ENCODE data around the gene FOXP2.
"Not testable (repeated sequence)": the region's sequence is repeated elsewhere in the genome, so short reads cannot be mapped to it uniquely, and the experiment has no call there.

The FOXP2 gene

DNA sequence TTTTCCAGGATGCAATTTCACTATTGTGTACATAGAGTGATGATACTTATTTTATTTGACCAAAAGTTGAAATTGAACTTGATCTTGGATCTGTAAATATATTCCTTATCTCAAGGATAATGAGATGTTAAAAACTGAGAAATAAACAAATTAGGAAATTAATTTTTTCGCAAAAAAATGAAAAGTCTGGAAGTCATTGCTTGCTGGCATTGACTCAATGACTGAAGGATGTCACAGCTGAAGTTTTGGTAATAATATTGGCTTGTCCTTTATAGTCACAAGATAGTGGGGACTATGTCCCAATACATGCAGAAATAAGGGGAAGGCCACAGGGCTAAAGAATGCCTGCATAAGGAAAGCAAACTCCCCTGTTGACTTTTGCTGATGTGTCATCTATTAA is 92.8 kb downstream of the FOXP2 start:
- no peak for DNase-seq

DNA sequence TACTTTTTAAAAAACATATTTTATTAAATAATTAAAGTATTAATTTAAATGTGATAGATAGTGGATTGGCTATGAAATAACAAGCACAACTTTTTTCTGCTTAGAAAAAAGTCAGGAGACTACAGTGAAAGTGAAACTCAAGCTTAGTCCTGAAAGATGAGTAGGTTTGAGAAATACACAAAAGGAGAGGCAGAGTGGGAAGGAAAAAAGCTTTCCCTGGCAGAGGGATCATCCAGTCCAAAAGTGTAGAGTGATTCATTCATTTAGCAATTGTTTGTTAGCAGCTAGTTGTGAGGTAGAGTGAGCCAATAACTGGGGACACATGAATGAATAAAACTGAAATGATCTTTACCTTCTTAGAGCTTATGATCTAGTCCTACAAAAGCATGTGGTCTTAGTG is 93.5 kb downstream of the FOXP2 start:
- no peak for DNase-seq

DNA sequence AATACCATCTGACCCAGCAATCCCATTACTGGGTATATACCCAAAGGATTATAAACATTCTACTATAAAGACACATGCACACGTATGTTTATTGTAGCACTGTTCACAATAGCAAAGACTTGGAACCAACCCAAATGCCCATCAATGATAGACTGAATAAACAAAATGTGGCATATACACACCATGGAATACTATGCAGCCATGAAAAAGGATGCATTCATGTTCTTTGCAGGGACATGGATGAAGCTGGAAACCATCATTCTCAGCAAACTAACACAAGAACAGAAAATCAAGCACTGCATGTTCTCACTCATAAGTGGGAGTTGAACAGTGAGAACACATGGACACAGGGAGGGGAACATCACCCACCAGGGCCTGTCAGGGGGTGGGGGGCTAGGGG is 96.2 kb downstream of the FOXP2 start:
- DNase-seq, result not testable (repeated sequence)

DNA sequence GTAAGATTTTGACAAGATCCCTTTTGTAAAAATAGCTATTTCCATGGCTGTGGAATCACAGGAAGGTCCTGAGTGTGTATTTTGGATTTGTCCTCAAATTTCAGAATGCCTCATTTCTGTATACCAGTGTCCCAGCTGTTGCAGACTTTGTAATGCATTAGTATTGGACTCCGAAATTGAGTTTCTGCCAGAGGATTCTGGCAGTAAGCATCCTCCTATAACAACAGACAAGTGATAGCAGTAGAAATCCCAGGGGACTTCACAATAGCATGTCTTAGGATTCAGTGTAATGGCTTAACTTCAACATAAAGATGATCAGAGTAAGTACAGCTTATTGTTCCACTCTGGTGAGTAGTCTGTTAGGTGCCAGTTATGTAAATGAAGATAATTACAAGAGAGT is 104.6 kb downstream of the FOXP2 start:
- no peak for DNase-seq

DNA sequence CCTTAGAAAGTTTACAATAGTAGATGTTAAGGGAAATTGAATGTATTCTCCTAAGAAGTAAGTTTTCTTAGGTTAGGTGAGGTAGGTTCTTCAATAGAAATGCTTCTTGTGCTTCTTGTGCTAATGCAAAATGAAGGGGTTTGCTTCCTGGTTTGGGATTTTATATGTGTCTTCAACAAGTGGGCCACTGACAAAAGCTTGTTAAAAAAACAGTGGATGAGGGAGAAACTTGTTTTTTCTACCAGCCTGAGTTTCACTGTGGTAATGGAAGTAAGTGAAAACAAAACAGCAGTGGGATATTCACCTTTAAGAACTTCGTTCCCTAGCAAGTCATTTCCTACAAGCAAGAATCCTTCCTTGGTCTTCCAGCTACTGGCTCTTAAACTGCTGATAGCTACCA is 107.5 kb downstream of the FOXP2 start:
- DNase-seq, result no peak

DNA sequence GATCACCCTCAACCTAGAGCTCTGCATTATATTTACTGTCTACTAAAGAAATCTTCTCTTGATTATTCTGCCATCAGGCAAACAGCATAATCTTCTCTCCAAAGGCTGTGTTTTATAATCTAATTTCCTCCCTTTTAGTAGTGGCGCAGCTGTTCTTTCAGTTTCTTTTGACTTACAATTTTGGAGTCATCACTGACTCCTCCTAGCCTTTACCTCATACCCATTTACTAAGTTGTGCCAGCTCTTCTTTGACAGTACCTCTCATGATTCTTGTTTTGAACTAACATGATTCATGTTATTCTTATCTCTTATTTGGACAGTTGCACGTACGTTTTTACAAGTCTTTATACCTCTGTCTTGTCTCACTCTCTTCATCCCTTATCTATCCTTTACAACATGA is 113.0 kb downstream of the FOXP2 start:
- no peak for DNase-seq

DNA sequence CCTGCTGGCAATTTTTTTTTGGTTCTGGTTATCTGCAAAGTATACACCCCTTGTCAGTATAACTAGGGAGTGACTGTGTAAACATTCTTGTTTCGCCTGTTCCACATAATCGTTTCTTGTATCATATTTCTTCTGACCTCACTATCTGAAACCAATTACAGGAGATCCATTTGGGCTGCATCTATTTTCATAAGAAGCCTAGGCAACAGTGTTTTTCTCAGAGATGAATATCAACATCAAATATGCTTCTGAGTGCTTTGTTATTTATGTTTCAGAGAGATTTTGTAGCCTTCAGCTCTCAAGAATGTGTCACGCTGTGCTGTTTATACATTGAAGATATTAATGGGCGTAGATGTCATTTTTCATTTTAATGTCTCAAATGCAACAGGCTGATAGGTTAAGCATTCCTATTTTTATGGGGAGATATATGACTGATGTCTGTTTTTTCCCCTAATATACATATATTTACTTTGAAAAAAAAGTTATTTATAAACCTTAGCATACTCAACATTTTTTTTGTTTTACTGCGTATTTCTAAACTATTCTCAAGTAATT is 115.5 kb downstream of the FOXP2 start:
- no peak for DNase-seq

DNA sequence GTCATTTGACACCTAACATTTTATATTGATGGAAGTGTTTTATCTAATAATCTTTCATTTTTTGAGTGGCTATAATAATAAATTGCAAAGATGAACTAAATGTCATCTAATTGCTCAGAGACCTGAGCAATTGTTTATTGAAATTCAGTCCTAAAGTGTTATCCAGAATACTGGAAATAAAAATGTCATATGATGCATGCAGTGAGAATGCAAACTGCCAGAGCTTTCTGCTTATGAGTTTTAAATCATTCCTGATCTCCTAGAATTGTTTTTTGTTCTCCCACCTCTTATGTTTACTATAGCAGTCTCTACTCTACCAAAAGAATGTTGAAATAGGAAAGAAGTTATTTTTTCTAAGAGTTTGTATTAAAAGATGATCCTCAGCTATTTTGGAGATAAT is 116.7 kb downstream of the FOXP2 start:
- no peak for DNase-seq

DNA sequence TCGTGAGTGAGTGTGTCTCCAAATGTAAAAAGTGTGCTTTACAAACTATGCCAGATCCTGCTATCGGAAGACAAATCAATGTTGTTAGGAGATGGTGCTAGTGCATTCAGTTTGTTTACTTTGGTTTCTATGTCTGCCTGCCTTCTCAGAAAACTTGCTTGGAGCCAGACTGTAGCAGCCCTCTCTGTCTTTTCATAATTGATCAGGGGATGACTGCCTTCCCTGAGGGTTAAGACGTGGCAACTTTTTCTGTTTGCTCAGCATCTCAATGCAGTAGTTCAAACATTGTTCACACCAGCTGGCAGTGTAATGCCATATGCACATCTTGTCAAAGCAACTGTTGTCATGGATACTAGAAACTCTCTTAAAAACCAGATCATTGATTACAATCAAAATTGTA is 118.5 kb downstream of the FOXP2 start:
- DNase-seq, result no peak

DNA sequence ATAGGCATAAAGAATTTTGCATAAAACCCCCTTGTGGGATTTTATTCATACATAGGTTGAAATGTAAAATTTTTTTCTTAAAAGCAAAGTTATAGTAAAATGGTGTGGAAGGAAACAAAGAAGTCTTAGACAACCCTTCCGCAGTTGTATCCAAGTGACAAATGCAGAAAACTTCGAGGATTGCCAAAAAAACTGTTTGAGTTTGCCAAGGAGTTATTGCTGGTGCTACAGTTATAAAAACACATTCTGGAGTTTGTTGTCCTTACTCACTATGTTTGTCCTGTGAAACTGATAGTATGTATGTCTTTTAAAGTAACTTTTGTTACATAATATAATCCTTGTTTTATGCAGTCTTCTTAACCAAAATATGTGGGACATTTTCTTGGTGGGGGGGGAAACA is 120.3 kb downstream of the FOXP2 start:
- DNase-seq, result no peak

DNA sequence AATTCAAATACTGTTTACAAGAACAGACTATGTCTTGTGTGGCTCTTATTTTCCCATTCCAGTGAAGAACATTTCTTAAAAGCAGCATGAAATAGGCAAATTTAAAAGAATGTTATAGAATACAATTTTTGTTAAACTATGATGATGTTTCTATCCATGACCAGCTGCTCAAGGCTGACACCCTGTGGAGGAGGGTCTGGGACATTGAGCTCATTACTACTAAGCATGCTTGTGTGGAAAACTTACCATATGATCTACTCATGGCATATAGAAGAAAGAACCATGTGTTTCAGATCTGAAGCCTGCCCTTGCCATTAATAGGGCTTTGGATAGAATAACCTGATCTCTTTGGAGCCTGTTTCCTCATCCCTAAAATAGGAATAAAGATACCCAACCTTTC is 125.0 kb downstream of the FOXP2 start:
- DNase-seq, result no peak

DNA sequence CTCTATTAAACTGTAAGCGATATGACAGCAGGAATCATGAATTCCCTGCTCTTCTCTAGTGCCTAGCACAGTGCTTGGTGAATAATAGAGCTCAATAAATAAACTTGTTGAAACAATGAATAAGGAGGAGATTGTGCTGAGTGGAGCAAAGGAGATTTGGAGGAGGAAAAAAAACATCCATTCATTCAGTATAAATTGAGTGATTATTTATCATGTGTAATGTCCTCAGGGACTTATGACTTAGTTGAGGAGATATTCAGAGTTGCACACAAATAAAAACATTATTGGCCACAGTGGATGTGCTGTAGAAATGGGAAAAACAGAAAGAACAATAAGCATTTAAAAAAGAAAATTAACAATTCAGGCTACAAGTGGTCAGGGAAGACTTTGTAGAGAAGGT is 125.7 kb downstream of the FOXP2 start:
- no peak for DNase-seq

DNA sequence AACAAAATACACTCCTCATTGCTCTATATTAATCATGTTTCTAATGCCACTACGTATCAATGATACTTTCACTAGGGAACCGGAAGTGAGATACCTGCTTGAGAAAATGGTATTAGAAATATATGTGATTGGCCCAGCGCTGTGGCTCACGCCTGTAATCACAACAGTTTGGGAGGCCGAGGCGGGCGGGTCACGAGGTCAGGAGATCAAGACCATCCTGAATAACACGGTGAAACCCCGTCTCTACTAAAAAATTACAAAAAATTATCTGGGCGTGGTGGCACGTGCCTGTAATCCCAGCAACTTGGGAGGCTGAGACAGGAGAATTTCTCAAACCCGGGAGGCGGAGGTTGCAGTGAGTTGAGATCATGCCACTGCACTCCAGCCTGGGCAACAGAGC is 132.7 kb downstream of the FOXP2 start:
- DNase-seq, result not testable (repeated sequence)

DNA sequence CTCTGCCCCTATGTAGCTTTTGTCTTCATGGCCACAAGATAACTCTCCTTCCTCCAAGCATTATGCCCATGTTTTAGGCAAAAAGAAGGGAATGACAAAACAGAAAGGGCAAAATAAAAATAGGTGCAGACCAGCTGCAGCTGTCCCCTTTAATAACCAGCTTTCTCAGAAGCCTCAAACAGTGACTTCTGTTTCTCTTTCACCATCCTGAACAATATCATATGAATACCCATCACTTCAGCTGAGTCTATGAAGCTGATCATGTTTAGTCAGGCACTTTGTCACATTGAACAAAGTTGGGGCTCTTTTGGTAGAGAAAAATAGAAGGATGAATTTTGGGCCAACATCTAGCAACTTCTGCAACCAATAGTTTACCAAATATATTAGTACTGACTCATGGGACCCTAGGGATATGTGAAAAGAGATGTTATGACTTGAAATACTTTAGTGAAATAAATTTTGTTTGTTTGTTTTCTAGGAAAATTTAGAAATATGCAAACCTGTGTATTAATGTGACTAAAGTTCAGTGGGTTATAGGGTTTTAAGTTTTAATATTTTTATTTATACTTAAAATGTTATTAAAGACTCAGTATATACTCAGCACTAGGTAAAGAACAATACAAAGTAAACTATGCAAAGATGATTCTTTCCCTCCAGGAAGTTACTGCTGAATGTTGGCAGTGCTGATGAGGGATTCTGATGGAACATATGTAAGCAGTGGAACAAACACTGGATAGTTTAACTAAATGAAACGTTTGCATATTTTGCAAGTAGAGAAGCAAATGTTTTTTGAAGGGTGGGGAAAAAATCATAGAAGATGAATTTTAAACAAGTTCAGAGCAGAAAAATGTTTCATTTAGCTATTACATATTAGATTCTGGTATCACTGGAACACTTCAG is 133.7 kb downstream of the FOXP2 start:
- no peak for DNase-seq

DNA sequence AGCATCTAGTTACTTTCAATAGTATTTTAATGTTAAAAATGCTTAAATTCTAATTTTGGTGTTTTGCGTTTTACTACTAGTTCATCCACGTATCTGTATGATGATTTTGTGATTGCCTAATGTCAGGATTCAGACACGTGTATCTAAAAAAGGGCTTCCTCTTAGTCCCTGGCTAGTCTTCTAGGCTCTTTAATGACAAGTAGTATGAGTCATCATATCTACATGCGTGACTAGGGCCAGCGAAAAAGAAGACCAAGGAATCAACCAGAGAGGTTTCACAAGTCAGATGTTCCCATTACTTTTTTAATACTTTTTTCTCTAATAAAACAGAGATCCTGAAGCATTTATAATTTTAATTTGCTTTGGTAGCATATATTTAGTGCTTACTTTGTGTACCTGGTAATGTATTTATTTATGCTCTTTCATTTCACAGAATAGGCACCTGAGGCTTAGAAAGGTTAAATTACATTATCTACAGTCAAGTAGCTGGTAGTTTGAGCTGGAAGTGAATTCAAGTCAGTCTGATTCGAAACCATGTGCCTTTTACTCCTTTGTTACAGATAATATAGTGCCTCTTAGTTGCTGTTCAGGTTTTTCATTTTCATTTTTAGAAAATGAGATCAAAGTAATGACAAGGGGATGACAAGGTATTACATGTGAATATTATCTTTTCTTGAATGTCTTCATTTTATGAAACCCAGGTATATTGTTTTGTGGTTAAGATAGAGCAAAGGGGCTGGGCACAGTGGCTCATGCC is 140.3 kb downstream of the FOXP2 start:
- DNase-seq, result no peak

DNA sequence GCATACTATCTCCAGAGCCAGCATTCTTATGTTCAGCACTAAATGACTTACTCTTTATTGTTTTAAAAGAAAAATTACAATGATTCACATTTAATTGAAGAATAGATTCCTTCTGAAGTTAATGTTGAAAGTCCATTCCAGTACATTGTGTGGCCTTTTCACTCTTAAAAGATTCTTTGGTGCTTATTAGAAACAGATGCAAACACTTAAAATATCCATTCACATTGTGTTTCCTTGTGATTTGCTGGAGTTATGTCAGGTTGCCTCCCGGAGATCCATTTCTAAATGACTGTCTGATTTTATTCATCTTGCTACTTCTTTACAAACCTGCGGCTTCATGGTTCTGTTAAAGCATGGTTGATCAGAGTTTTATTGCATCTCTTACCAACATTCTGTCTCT is 152.8 kb downstream of the FOXP2 start:
- no peak for DNase-seq

DNA sequence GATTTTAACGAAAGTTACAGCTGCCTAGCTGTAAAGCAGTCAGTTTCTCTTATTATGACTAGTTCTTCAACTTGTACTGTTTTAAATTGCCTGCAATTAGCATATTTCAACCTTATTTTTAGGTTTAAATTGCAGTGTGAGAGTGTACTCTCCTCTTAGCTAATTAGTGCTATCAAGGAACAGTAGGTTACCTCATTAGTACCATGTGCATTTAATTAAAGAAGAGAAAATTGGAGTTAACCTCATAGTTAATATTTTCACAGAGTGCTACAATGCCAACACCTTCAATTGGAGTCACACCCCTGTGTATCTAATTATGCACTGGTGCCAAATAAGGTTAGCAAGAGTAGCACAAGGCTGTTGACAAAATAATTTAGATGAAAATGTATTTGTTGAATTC is 154.6 kb downstream of the FOXP2 start:
- DNase-seq, result no peak

DNA sequence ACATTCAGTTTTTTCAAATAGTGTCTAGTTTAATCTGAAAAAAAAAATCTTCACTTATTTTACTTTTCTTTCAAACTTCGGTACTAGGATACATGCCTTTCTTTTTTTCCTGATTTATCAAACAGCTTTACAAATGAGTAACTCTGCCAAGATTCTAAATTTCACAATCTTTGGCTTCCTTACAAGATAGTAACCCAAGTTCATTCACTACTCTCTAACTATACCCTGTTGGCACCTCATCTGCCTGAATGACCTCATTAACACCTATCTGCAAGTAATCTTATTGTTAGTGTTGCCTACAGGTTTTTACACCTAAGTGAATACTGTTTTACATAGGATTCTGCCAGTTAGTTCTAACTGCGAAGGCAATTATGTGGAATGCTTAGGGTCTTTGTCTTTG is 159.8 kb downstream of the FOXP2 start:
- DNase-seq, result no peak

DNA sequence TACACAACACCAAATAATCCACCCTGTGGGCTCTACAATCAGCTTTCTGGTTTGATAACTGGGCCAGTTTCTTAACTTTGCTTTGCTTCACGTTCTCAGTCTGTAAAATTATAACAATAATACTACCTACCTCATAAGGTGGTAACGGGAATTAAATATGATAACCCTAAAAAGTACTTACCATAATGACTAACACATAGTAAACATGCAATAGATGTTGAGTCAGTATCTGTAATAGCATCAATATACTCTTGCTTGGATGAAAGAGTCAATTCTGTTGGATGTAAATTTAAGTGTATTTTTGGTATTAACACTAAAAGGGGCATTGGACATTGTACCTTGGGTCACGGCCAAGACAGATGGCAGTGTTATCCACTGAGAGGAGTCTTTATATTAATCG is 160.5 kb downstream of the FOXP2 start:
- DNase-seq, result no peak

DNA sequence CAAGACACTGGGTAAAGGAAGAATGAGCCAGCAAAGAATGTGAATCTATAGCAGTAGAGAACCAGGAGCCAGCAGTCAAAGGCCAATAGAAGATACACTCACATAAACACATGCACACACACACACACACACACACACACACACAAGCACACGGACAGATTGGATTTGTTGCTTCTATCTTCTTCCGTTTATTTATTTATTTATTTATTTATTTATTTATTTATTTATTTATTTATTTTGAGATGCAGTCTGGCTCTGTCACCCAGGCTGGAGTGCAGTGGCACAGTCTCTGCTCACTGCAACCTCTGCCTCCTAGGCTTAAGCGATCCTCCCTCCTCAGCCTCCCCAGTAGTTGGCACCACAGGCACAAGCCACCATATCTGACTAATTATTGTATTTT is 166.3 kb downstream of the FOXP2 start:
- not testable (repeated sequence) for DNase-seq

DNA sequence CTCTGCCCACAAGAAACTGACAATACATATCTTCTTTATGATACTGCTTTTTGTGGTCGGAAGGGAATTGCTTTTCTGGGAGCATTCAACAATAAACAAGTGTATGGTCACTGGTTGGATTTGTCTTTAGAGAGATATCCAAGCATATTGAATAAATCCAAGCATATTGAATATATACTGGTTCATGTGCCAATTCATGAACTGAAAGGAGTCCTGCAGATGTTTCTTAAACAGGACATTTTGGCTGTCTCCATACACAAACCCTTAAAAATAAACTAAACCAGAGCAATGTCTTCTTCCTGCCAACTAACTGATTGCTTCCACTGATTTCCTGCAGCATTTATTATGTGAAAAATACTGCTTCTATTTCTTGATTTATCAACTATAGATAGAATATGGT is 173.9 kb downstream of the FOXP2 start:
- DNase-seq, result no peak

DNA sequence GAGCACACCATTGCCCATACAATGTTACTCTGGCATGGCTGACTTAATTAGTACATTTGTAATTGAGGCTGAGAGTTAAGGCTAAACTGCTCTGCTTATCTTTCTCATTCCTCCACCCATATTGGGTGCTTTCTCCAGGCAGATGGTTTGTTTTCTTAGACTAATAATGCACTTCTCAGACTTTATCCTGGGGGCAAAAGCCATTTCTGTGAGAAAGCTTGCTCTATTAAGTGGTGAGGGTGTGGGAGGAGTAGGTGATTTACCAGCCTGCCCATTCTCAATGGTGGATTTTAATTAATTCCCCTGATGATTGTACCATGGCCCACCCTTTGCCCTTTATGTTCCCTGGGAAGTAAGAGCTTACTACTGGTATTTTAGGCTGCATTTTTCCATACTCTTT is 174.8 kb downstream of the FOXP2 start:
- DNase-seq, result no peak

DNA sequence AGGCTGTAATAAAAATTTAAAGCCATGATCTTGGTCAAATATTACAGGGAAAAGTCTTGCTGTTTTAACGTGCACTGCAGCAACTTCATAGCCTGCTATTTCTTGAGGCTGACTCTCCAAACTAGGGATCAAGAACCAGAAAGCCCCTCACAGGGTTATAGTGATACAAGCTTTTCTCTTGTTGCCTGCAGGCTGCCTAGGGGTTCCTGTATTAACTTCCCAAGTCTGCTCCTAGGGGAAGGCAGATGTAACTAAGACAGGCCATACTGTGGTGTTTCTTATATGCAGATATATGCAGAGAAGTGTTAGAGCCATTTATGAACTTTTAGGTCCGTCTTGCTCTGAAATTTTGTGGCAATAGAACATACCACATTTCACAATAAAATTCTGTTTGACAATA is 175.7 kb downstream of the FOXP2 start:
- DNase-seq, result no peak

DNA sequence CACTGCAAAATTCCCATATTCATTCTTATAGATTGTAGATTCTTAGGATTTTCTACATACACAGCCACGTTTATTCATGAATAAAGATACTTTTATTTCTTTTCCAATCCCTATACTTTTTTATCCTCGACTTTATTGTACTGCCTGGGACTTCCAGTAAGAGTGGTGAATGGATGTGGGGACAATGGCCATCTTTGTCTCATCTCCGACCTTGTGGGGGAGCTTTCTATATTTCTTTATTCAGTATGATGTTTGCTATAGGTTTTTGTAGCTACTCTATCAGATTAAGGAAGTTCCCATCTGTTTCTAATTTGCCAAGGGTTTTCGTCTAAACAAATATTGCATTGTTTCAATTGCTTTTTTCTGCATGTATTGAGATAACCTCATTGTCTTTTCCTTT is 184.3 kb downstream of the FOXP2 start:
- no peak for DNase-seq
